ENCODE data around the gene TDRD1.

GRCh38 chr10:114232561-114233176, 53.5 kb downstream of the TDRD1 start:
- TF ChIP-seq CTCF (IDR thresholded peaks at IDR 0.05) = no peak
- TF ChIP-seq EP300 (IDR thresholded peaks at IDR 0.05) = no peak
